ENCODE data around the gene IDH3A. TPM values are rescaled to one million over a fixed set of nuclear protein-coding genes. Genes with fewer than 3 reads are reported as not detected.

IDH3A gene
- total RNA-seq, 1 donor from 2014 or later = 28.9 TPM

DNA sequence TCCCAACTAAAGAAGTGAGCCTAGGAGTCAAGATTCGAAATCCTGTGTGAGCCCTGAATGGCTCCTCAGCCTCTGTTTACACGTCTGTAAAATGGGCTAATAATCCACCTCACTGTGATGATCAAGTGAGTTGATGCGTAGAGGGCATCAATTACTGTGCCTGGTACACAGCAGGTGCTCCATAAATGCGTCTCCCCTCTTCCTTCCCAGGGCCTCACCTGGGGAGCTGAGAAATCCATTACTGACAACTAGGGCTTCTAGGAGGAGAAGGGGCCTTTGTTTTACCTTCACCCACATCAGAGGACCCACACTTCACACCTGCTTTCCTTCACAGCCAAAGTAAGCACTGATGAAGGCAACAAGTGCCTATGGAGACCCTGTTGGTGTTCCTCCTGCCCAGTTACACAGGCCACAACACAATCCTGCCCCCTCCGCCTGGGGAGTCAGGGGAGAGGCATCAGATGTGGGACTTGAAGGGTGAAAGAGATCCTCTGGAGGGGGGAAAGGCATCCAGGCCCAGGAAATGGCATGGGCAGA, 19.3 kb upstream of the IDH3A start:
- H3K27ac Mint-ChIP-seq = peak overlapping the region; percentile 89
- no peaks in the 10 kb centered on the region for H3K36me3 Mint-ChIP-seq
- H3K9me3 Mint-ChIP-seq = no peaks in the 10 kb centered on the region
- DNase-seq (ENCODE audit: low spot score in 2 of 2, unreplicated experiment in 2 of 2) = no peak
- H3K27me3 Mint-ChIP-seq (ENCODE audit: low read depth) = no peaks in the 10 kb centered on the region
- peaks cover 15% of the 10 kb centered on the region for H3K4me1 Mint-ChIP-seq
- H3K4me3 Mint-ChIP-seq = peak overlapping the region; percentile 79
- TF ChIP-seq, protein P1, sequence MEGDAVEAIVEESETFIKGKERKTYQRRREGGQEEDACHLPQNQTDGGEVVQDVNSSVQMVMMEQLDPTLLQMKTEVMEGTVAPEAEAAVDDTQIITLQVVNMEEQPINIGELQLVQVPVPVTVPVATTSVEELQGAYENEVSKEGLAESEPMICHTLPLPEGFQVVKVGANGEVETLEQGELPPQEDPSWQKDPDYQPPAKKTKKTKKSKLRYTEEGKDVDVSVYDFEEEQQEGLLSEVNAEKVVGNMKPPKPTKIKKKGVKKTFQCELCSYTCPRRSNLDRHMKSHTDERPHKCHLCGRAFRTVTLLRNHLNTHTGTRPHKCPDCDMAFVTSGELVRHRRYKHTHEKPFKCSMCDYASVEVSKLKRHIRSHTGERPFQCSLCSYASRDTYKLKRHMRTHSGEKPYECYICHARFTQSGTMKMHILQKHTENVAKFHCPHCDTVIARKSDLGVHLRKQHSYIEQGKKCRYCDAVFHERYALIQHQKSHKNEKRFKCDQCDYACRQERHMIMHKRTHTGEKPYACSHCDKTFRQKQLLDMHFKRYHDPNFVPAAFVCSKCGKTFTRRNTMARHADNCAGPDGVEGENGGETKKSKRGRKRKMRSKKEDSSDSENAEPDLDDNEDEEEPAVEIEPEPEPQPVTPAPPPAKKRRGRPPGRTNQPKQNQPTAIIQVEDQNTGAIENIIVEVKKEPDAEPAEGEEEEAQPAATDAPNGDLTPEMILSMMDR (IDR thresholded peaks at IDR 0.05; ENCODE audit: unreplicated experiment) = no peak

DNA sequence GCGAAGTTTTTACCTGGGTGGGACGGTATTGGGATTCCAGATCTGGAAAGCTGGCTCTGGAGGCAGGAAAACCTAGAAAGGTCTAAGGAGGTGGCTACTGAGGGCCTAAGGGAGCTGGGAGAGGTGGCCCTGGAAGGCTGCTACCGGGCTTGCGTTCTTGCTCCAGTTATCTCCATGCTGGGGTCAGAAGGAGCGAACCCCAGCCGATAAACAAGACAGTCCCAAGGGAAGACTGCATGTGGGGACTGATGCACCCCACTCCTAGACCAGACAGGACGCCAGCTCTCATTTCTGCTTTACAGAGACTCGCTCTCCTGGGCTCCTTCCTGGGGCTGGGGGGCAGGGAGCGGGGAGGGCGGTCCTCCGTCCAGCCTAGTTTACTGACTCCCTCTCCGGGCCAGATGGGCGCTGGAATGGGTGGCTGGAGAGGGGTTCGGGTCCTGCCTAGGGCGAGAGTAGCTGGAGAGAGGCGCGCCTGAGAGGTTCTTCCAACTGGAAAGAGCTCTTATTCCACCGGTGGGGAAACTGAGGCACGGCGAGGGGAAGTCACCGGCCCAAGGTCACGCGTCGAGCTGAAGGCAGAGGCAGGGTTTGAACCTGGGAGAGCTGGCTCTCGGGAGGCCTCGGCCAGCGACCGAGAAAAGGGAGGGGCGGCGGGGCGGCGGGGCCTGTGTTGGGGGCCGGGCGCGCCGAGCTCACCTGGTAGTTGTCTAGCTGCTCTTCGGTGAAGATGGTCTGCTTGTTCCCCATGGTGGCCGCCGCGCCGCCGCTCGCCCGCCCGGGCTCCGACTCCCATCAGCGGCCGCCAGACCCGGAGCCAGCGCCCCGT, 18.5 kb upstream of the IDH3A start:
- H3K36me3 Mint-ChIP-seq = no peaks in the 10 kb centered on the region
- no peak for DNase-seq (ENCODE audit: low spot score in 2 of 2, unreplicated experiment in 2 of 2)
- peak overlapping the region; percentile 89 for H3K27ac Mint-ChIP-seq
- TF ChIP-seq, protein P1 (IDR thresholded peaks at IDR 0.05; ENCODE audit: unreplicated experiment) = no peak
- H3K9me3 Mint-ChIP-seq = no peaks in the 10 kb centered on the region
- peaks cover 15% of the 10 kb centered on the region for H3K4me1 Mint-ChIP-seq
- no peaks in the 10 kb centered on the region for H3K27me3 Mint-ChIP-seq (ENCODE audit: low read depth)
- H3K4me3 Mint-ChIP-seq = peak overlapping the region; percentile 79

- no peaks in the 10 kb centered on the region for H3K36me3 Mint-ChIP-seq
These were observed 17.7 kb upstream of the IDH3A start, which contains the start of gene CIB2 for GRCh38 chr15:78131295-78132061. Gene CIB2 (minus strand): TSS chr15:78131445. CDS start chr15:78131215, 230 bp downstream.

GRCh38 chr15:78133801-78134200, 15.4 kb upstream of the IDH3A start:
- H3K4me3 Mint-ChIP-seq = peak overlapping the region; percentile 16
- no peak for DNase-seq (ENCODE audit: low spot score in 2 of 2, unreplicated experiment in 2 of 2)

More at GRCh38 chr15:78131295-78132061, 17.7 kb upstream of the IDH3A start, which contains the start of gene CIB2:
- DNase-seq (ENCODE audit: low spot score in 2 of 2, unreplicated experiment in 2 of 2) = peak; percentile 77 to 87
- peak within 1 kb of the TSS; percentile 83 for H3K4me3 Mint-ChIP-seq
- H3K4me1 Mint-ChIP-seq = peaks cover 15% of the 10 kb centered on the region
- peak within 1 kb of the TSS; percentile 89 for H3K27ac Mint-ChIP-seq
- no peaks in the 10 kb centered on the region for H3K9me3 Mint-ChIP-seq
- TF ChIP-seq, protein P1 (IDR thresholded peaks at IDR 0.05; ENCODE audit: unreplicated experiment) = peak; percentile 71
- no peaks in the 10 kb centered on the region for H3K27me3 Mint-ChIP-seq (ENCODE audit: low read depth)

DNA sequence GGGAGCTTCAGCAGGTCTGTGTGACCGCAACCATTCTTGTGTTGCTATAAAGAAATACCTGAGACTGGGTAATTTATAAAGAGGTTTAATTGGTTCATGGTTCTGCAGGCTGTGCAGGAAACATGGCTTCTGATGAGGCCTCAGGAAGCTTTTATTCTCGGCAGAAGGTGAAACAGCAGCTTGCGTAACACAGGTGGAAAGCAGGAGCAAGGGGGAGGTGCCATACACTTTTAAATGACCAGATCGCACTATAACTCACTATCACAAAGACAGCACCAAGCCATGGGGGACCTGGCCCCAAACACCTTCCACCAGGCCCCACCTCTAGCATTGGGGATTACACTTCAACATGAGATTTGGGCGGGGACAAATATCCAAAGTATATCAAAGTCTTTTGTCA, 9.6 kb upstream of the IDH3A start:
- no peaks in the 10 kb centered on the region for H3K9me3 Mint-ChIP-seq
- H3K27ac Mint-ChIP-seq = no peak overlapping the region
- TF ChIP-seq, protein P1 (IDR thresholded peaks at IDR 0.05; ENCODE audit: unreplicated experiment) = no peak
- DNase-seq (ENCODE audit: low spot score in 2 of 2, unreplicated experiment in 2 of 2) = no peak
- no peaks in the 10 kb centered on the region for H3K36me3 Mint-ChIP-seq
- no peak overlapping the region for H3K4me3 Mint-ChIP-seq
- no peaks in the 10 kb centered on the region for H3K4me1 Mint-ChIP-seq
- no peaks in the 10 kb centered on the region for H3K27me3 Mint-ChIP-seq (ENCODE audit: low read depth)

More at GRCh38 chr15:78133801-78134200, 15.4 kb upstream of the IDH3A start:
- peaks cover 15% of the 10 kb centered on the region for H3K4me1 Mint-ChIP-seq
- H3K9me3 Mint-ChIP-seq = no peaks in the 10 kb centered on the region
- no peaks in the 10 kb centered on the region for H3K27me3 Mint-ChIP-seq (ENCODE audit: low read depth)
- H3K36me3 Mint-ChIP-seq = no peaks in the 10 kb centered on the region
- TF ChIP-seq, protein P1 (IDR thresholded peaks at IDR 0.05; ENCODE audit: unreplicated experiment) = no peak
- H3K27ac Mint-ChIP-seq = no peak overlapping the region
